Keratinocyte (primary cell): ENCODE data around the gene TAS2R50. TPM values are rescaled to one million over a fixed set of nuclear protein-coding genes. Genes with fewer than 3 reads are reported as not detected.

ENCODE experiments used
- DNase-seq: peaks from one replicate; pipeline ENCODE4 v3.0.0-alpha.2; 2011; ENCODE audit warnings: low read depth, missing footprints, low spot score
- FAIRE-seq: peaks from 2 replicates; lab custom pipeline; 2011; peaks lifted over from hg19 to GRCh38; lab: Jason Lieb, UNC
- H2AFZ ChIP-seq: 2 replicates; pipeline ENCODE4 v1.6.0; 2012; ENCODE audit warnings: low read length, control low read depth, inconsistent platforms; ENCODE audit not compliant: control insufficient read depth
- H3K27ac ChIP-seq: 2 replicates; pipeline ENCODE4 v1.5.1; 2011; ENCODE audit warnings: low read length; ENCODE audit not compliant: control insufficient read depth, insufficient read depth
- H3K27me3 ChIP-seq: 3 replicates; pipeline ENCODE4 v1.6.0; 2011; ENCODE audit warnings: low read length; ENCODE audit not compliant: control insufficient read depth, insufficient read depth; ENCODE audit errors: extremely low read depth
- H3K36me3 ChIP-seq, 2 experiments: 2 replicates in 1 of 2; 3 replicates in 1 of 2; pipeline ENCODE4 v1.5.1; 2011; ENCODE audit warnings: low read length in 2 of 2, mild to moderate bottlenecking in 1 of 2; ENCODE audit not compliant: control insufficient read depth in 2 of 2, insufficient read depth in 2 of 2; ENCODE audit errors: extremely low read depth in 1 of 2
- H3K4me1 ChIP-seq: 3 replicates; pipeline ENCODE4 v1.5.1; 2011; ENCODE audit warnings: low read length; ENCODE audit not compliant: control insufficient read depth, insufficient read depth; ENCODE audit errors: extremely low read depth
- H3K4me2 ChIP-seq: 3 replicates; pipeline ENCODE4 v1.6.0; 2011; ENCODE audit warnings: low read depth, low read length; ENCODE audit not compliant: control insufficient read depth, insufficient read depth; ENCODE audit errors: extremely low read depth
- H3K4me3 ChIP-seq, 3 experiments: fragments of 200-600 bp in 1 of 3; sonication (generic) in 1 of 3; 2 replicates in 2 of 3; 3 replicates in 1 of 3; pipeline ENCODE4 v1.5.1; 2011 to 2016; ENCODE audit warnings: low read length in 3 of 3, mild to moderate bottlenecking in 3 of 3, control low read depth in 2 of 3, inconsistent platforms in 1 of 3, low read depth in 1 of 3, mixed read lengths in 1 of 3, mixed run types in 1 of 3, moderate library complexity in 1 of 3; ENCODE audit not compliant: control insufficient read depth in 2 of 3, insufficient read depth in 2 of 3; ENCODE audit errors: extremely low read depth in 1 of 3
- H3K79me2 ChIP-seq: 2 replicates; pipeline ENCODE4 v1.6.0; 2012; ENCODE audit warnings: low read length; ENCODE audit not compliant: control insufficient read depth, insufficient read depth
- H3K9ac ChIP-seq: 3 replicates; pipeline ENCODE4 v1.6.0; 2011; ENCODE audit warnings: low read length; ENCODE audit not compliant: control insufficient read depth, insufficient read depth; ENCODE audit errors: extremely low read depth
- H3K9me1 ChIP-seq: 3 replicates; pipeline ENCODE4 v1.6.0; 2011; ENCODE audit warnings: low read length; ENCODE audit not compliant: control insufficient read depth, insufficient read depth; ENCODE audit errors: extremely low read depth
- H3K9me3 ChIP-seq: 2 replicates; pipeline ENCODE4 v1.5.1; 2012; ENCODE audit warnings: low read depth, low read length; ENCODE audit not compliant: control insufficient read depth
- H4K20me1 ChIP-seq: 3 replicates; pipeline ENCODE4 v1.6.0; 2011; ENCODE audit warnings: low read length; ENCODE audit not compliant: control insufficient read depth, insufficient read depth; ENCODE audit errors: extremely low read depth
- EZH2 ChIP-seq: IDR thresholded peaks from one replicate; pipeline ENCODE4 v1.6.1; 2012; ENCODE audit warnings: inconsistent platforms, mild to moderate bottlenecking, low read length, moderate library complexity
- dilution Hi-C: fragments of 300-500 bp; cut with MboI; formaldehyde crosslinking; loops from one replicate; pipeline ENCODE4 v1.7.0; 2020; ENCODE audit warnings: low sequenced_read_pairs; ENCODE audit not compliant: extremely low pct_ligation_motif_present
- polyA plus RNA-seq, 5 experiments: library from polyadenylated mRNA; depleted of rRNA in 3 of 5; stranded (reverse) in 3 of 5; stranded (forward) in 1 of 5; unstranded in 1 of 5; fragments of >200 nt; gene quantifications; 1 replicate in 1 of 5; 2 replicates in 3 of 5; 3 replicates in 1 of 5; pipeline versions ENCODE4 v1.2.1 to v1.2.3, GENCODE V29; 2011 to 2012; ENCODE audit warnings: missing spikeins in 2 of 5, low read depth in 1 of 5, low replicate concordance in 1 of 5
- TF ChIP-seq, protein P1 (sequence below), 3 experiments: IDR thresholded peaks in 1 of 3; conservative IDR thresholded peaks in 1 of 3; optimal IDR thresholded peaks in 1 of 3; 2 replicates in 2 of 3; 3 replicates in 1 of 3; pipeline versions ENCODE3 to v1.5.1; 2011; ENCODE audit warnings: low read length in 3 of 3, mild to moderate bottlenecking in 3 of 3, moderate library complexity in 2 of 3, control low read depth in 1 of 3, inconsistent platforms in 1 of 3; ENCODE audit not compliant: insufficient read depth in 2 of 3; ENCODE audit errors: extremely low read depth in 1 of 3

TAS2R50 gene
- polyA plus RNA-seq, 1 donor (not counting 4 experiments of a cell fraction or from before 2014, with no cell fraction given), result 0.10 TPM

DNA sequence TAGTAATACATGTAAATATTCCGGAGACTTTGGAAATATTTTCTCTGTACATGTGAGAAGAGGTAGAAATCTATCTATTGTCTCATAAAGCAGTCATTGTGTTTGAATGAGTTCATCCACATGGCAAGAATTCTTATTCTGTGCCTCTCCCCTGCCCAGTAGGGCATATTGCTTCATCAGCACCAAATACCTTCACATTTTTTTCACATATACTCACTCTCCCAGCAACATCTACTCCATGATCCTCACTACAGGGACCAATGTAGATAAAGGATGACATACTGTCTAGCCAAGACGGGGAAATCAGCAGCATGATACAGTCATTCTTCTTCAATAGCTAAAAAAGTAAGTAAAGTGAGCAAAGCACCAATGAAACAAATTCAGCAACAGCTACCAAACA, 46.3 kb downstream of the TAS2R50 start:
- Histone ChIP-seq H3K9me3 (no peaks in the 10 kb centered on the region), H4K20me1 (no peaks in the 10 kb centered on the region), H3K4me1 (peaks cover 38% of the 10 kb centered on the region), H3K9me1 (no peaks in the 10 kb centered on the region), H3K79me2 (no peaks in the 10 kb centered on the region), H3K36me3 (no peaks in the 10 kb centered on the region), H3K9ac (no peak overlapping the region), H3K27ac (peak overlapping the region; percentile 36), H3K27me3 (no peaks in the 10 kb centered on the region), H3K4me2 (peak overlapping the region; percentile 7), H3K4me3 (no peak overlapping the region), H2AFZ (no peak overlapping the region)
- dilution Hi-C loops, result no loop called here
- DNase-seq (peak; percentile 71), FAIRE-seq (peak; percentile 74)
- TF ChIP-seq, protein P1, sequence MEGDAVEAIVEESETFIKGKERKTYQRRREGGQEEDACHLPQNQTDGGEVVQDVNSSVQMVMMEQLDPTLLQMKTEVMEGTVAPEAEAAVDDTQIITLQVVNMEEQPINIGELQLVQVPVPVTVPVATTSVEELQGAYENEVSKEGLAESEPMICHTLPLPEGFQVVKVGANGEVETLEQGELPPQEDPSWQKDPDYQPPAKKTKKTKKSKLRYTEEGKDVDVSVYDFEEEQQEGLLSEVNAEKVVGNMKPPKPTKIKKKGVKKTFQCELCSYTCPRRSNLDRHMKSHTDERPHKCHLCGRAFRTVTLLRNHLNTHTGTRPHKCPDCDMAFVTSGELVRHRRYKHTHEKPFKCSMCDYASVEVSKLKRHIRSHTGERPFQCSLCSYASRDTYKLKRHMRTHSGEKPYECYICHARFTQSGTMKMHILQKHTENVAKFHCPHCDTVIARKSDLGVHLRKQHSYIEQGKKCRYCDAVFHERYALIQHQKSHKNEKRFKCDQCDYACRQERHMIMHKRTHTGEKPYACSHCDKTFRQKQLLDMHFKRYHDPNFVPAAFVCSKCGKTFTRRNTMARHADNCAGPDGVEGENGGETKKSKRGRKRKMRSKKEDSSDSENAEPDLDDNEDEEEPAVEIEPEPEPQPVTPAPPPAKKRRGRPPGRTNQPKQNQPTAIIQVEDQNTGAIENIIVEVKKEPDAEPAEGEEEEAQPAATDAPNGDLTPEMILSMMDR (optimal IDR thresholded peaks at IDR 0.05 in 1 of 3, IDR thresholded peaks at IDR 0.05 in 1 of 3, conservative IDR thresholded peaks at IDR 0.05 in 1 of 3; ENCODE audit: extremely low read depth in 1 of 3, insufficient read depth in 2 of 3, low read length in 3 of 3), result no peak
- TF ChIP-seq EZH2, result no peak

DNA sequence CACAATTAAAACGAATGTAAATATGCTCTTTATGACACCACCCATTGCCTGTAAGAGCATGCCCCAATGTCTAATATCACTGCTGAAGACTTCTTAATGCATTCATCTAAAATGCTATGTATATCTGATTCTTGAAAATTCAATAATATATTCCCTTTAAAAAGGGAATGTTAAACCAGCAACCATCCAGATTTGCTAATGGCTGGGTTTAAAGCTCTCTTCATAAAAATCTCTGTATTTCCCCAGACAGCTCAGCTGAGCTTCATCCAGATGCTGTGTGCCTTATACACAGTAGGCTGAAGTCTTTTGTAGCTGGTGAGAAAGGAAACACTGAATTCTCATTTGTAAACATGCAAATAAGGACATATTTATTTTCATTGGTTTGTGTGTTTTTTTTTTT, 47.5 kb downstream of the TAS2R50 start, which contains the start of gene TAS2R14:
TSS of gene TAS2R14 (minus strand) at position 101 of the 400 bp plus-strand sequence. CDS start at position 45, 56 bp downstream.
- Histone ChIP-seq H3K9me1 (no peaks in the 10 kb centered on the region), H3K4me2 (peak within 1 kb of the TSS; percentile 57), H2AFZ (peak within 1 kb of the TSS; percentile 68), H3K9ac (no peak within 1 kb of the TSS), H3K79me2 (no peaks in the 10 kb centered on the region), H3K27ac (no peak within 1 kb of the TSS), H4K20me1 (no peaks in the 10 kb centered on the region), H3K4me1 (peaks cover 38% of the 10 kb centered on the region), H3K36me3 (no peaks in the 10 kb centered on the region), H3K9me3 (no peaks in the 10 kb centered on the region), H3K4me3 (no peak within 1 kb of the TSS), H3K27me3 (no peaks in the 10 kb centered on the region)
- no peak for TF ChIP-seq EZH2
- TF ChIP-seq, protein P1 (optimal IDR thresholded peaks at IDR 0.05 in 1 of 3, IDR thresholded peaks at IDR 0.05 in 1 of 3, conservative IDR thresholded peaks at IDR 0.05 in 1 of 3; ENCODE audit: extremely low read depth in 1 of 3, insufficient read depth in 2 of 3, low read length in 3 of 3), result no peak
- FAIRE-seq (no peak), DNase-seq (no peak)
- dilution Hi-C loops, result no loop called here
